WERI-Rb-1 (cell line): ENCODE measurements around the gene COL4A6.

Experiments used
- DNase-seq: peaks from one replicate; pipeline ENCODE4 v3.0.0-alpha.2; 2020
- H3K27ac ChIP-seq: fragments of 250-450 bp; sonication (Bioruptor Pico); 2 replicates; pipeline ENCODE4 v1.5.1; 2020; ENCODE audit warnings: mild to moderate bottlenecking, moderate library complexity
- H3K27me3 ChIP-seq: fragments of 250-450 bp; sonication (Bioruptor Pico); 2 replicates; pipeline ENCODE4 v1.5.1; 2021; ENCODE audit warnings: mild to moderate bottlenecking, low read depth, moderate library complexity; ENCODE audit not compliant: insufficient read depth, severe bottlenecking
- H3K36me3 ChIP-seq: fragments of 250-450 bp; sonication (Bioruptor Pico); 2 replicates; pipeline ENCODE4 v1.5.1; 2020; ENCODE audit warnings: mild to moderate bottlenecking, moderate library complexity
- H3K4me3 ChIP-seq: 2 replicates; pipeline ENCODE4 v1.5.1; 2011; ENCODE audit warnings: low read depth, mild to moderate bottlenecking, control low read depth, low read length
- H3K9me3 ChIP-seq: fragments of 250-450 bp; sonication (Bioruptor Pico); 2 replicates; pipeline ENCODE4 v1.5.1; 2021; ENCODE audit warnings: mild to moderate bottlenecking, moderate library complexity; ENCODE audit not compliant: severe bottlenecking
- TF ChIP-seq, protein P1 (sequence below): IDR thresholded peaks from 2 replicates; pipeline ENCODE4 v1.5.1; 2011; ENCODE audit warnings: low read depth, mild to moderate bottlenecking, control low read depth, inconsistent platforms, low read length

Gene COL4A6

DNA sequence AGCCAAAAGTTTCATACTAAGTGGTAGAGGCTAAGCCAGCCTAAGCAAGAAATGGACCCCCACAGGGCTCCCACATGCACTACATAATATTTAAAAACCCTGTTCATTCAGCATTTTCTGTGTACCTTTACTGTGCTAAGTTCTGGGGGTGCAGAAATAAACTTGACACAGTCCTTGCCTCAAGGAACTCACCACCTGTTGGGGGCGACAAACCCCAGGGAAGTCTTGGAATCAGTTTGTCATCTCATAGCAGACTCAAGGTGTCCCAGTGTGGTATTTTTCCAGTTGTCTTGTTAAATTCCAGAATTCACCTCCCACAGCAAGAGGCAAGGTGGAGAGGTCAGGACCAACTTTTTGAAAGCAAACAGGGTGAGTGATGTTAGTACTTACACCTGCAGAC, 303.5 kb downstream of the COL4A6 start:
- H3K27me3 ChIP-seq = no peaks in the 10 kb centered on the region
- no peak overlapping the region for H3K27ac ChIP-seq
- H3K9me3 ChIP-seq = no peaks in the 10 kb centered on the region
- DNase-seq = no peak
- TF ChIP-seq, protein P1, sequence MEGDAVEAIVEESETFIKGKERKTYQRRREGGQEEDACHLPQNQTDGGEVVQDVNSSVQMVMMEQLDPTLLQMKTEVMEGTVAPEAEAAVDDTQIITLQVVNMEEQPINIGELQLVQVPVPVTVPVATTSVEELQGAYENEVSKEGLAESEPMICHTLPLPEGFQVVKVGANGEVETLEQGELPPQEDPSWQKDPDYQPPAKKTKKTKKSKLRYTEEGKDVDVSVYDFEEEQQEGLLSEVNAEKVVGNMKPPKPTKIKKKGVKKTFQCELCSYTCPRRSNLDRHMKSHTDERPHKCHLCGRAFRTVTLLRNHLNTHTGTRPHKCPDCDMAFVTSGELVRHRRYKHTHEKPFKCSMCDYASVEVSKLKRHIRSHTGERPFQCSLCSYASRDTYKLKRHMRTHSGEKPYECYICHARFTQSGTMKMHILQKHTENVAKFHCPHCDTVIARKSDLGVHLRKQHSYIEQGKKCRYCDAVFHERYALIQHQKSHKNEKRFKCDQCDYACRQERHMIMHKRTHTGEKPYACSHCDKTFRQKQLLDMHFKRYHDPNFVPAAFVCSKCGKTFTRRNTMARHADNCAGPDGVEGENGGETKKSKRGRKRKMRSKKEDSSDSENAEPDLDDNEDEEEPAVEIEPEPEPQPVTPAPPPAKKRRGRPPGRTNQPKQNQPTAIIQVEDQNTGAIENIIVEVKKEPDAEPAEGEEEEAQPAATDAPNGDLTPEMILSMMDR = no peak
- no peaks in the 10 kb centered on the region for H3K36me3 ChIP-seq
- H3K4me3 ChIP-seq = no peak overlapping the region

DNA sequence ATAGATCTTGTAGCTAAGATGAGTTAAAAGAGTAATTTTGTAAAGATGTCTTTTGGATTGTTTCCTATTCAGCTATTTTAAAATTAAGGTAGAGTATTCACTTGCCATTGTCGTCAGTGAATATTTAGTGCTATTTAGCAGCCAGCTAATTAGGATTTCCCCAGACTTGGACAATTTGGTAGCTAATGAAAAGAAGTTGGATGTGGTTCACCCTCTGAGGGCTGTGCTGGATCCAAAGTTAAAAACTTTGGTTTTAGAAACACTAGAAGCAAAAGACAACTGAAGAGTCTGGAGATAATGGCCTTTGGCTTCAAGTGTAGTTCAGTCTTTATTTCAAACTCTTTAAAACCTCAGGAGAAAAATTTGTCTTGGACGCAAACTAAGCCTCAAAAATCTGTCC, 305.3 kb downstream of the COL4A6 start:
- TF ChIP-seq, protein P1 = no peak
- H3K27ac ChIP-seq = no peak overlapping the region
- no peak for DNase-seq

DNA sequence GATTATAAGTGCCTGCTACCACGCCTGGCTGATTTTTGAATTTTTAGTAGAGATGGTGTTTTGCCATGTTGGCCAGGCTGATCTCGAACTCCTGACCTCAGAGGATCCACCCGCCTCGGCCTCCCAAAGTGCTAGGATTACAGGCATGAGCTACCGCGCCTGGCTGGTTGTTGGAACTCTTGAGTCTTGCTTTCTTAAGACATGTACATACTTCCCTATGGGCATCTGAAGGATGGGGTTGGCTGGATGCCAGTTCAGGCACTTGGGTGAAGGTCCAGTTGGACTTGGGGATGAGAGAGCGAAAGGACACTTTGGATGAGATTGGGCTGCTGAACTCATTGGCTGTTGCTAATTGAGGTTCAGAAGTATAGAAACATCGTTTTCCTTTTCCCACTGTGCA, 306.2 kb downstream of the COL4A6 start:
- no peak overlapping the region for H3K4me3 ChIP-seq
- H3K27me3 ChIP-seq = no peaks in the 10 kb centered on the region
- H3K27ac ChIP-seq = no peak overlapping the region
- H3K9me3 ChIP-seq = no peaks in the 10 kb centered on the region
- H3K36me3 ChIP-seq = no peaks in the 10 kb centered on the region
- TF ChIP-seq, protein P1 = no peak
- DNase-seq = no peak

More for the DNA sequence above, 305.3 kb downstream of the COL4A6 start:
- Histone ChIP-seq H3K9me3 (no peaks in the 10 kb centered on the region), H3K4me3 (no peak overlapping the region), H3K36me3 (no peaks in the 10 kb centered on the region), H3K27me3 (no peaks in the 10 kb centered on the region)

DNA sequence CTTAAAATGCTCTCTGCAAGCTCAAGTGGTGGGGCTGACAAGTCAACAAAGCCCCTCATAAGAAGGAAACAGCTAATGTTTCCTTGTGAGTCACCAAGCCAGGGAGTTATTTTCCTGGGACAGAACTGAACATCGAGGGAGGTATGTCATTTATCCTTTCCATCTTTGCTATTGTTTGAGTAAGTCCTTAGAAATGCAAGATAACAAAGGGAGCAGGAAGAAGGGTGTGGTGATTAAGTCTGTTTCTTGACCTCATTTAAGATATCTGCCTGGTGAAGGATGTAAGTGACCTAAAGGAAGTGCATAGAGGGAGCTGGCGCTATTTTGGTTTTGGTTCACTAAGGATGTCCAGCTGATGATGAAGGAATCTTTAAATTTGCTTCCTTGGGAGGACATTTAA, 306.8 kb downstream of the COL4A6 start:
- no peak for DNase-seq
- TF ChIP-seq, protein P1 = no peak
- no peak overlapping the region for H3K27ac ChIP-seq
- H3K4me3 ChIP-seq = no peak overlapping the region
- H3K36me3 ChIP-seq = no peaks in the 10 kb centered on the region
- no peaks in the 10 kb centered on the region for H3K27me3 ChIP-seq
- no peaks in the 10 kb centered on the region for H3K9me3 ChIP-seq

DNA sequence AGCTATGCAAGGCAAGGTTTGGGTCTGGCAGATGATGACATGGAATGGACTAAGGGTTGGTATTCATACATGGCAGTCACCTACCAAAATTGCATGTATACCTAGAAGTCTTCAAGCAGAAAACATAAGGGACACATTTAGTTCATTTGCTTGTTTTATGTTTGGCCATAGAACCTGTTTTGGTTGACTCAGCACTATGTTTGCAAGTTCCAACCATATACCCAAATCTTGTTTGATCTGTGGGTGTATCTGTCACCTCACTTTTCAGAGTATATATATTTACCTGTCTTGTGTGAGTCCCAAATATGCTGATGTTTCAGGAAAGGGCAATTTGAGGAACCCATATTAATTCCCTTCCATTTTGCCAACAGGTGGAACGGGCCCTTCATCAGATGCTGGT, 307.3 kb downstream of the COL4A6 start:
- H3K4me3 ChIP-seq = no peak overlapping the region
- H3K27me3 ChIP-seq = no peaks in the 10 kb centered on the region
- no peaks in the 10 kb centered on the region for H3K9me3 ChIP-seq
- no peak for DNase-seq
- H3K36me3 ChIP-seq = no peaks in the 10 kb centered on the region
- TF ChIP-seq, protein P1 = no peak
- H3K27ac ChIP-seq = no peak overlapping the region

DNA sequence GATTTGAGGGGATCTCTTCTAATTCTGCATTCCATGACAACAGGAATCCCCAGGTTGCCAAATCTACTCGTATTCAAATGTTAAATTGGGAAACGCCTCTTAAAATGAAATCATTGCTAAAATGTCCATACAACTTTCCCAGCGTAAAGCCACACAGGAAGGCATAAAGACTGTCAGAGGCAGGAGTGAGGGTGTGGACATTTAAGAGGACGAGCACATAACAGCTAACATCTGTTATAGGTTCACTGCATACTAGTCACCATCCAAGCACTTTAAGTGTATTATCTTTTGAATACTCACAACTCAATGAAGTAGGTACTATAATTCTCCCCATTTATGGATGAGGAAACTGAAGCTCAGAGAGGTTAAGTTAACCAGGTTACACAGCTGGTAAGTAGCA, 311.1 kb downstream of the COL4A6 start:
- Histone ChIP-seq H3K27ac (no peak overlapping the region), H3K27me3 (no peaks in the 10 kb centered on the region), H3K4me3 (no peak overlapping the region), H3K36me3 (no peaks in the 10 kb centered on the region), H3K9me3 (no peaks in the 10 kb centered on the region)
- DNase-seq = no peak
- TF ChIP-seq, protein P1 = no peak
